HS-5 (cell line): ENCODE data around the gene CARD14.
"Not testable (repeated sequence)": the region's sequence is repeated elsewhere in the genome, so short reads cannot be mapped to it uniquely, and the experiment has no call there.

Source experiments
- DNase-seq: peaks from one replicate; pipeline ENCODE4 v3.0.0-alpha.2; 2012; ENCODE audit warnings: low read depth

Gene CARD14

DNA sequence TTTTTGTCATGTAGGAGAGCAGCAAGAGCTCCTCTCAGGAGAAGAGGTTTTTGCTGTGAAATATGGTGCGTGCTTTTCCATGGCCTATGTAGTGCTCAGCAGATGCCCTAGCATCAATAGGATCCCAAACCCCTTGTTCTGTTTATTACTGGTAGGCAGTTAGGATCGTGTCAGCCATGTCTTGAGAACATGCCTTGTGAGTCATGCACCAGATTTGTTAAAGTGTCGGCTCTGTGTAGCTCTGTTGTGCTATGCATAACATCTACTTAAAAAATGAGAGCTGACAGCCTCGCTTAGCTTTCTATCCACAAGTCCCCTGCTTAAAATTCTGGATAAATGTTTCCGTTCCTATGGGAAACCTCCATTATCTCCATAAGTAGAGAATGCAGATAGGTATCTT is 18.5 kb upstream of the CARD14 start:
- DNase-seq: no peak

DNA sequence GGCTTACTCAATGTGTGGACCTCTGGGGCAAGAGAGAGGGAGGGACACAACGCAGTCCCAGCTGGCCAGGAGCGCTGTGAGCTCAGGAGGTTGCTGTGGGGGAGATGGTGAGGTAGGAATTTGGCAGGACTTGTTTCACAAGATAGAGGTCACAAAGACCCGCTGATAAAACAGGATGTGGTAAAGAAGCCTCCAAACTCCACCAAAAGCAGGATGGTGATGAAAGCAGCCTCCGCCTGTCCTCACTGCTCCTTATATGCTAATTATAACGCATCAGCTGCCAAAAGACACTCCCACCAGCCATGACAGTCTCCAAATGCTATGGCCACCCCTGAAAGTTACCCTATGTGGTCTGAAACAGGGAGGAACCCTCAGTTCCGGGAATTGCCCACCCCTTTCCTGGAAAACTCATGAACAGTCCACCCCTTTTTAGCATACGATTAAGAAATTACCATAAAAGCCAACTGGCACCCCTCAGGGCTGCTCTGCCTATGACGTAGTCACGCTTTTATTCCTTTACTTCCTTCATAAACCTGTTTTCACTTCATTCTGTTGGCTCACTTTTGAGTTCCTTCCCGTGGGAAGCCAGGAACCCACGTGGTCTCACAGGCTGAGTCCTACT is 17.6 kb upstream of the CARD14 start:
- DNase-seq: peak; percentile 68

DNA sequence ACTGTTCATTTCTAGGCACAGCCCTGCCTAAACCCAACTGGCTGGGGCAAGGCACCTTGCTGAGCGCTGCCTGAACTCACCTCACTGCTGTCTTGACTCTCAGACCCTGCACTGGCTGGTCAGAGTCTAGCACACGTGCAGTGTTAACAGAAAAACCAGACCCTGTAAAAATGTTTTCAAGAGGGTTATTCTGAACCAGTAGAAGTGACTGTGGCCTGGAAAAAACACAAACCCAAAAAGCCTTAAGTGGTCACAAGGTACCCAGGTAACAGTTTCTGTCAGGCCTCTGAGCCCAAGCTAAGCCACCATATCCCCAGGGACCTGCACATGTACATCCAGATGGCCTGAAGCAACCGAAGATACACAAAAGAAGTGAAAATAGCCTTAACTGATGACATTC is 16.8 kb upstream of the CARD14 start:
- no peak for DNase-seq

DNA sequence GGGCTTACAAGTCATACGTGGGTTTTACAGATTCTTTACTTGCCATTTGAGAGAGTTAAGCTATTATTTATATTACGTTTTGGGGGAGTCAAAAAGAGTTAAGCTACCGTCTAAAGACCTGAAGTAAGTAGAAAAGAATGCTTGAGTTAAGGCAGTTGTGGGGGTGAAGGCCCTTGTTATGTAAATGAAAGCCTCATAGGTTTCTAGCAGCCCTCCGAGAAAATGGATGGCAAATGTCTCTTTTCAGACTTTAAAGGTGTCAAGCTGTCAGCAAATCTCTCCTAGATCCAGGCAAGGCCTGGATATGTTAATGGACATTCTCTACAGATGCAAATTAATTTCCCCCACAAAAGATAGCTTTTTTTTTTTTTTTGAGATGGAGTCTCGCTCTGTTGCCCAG is 15.7 kb upstream of the CARD14 start:
- DNase-seq: no peak

- DNase-seq: not testable (repeated sequence)
These were observed 14.2 kb upstream of the CARD14 start for GRCh38 chr17:80155600-80155999.

GRCh38 chr17:80158846-80159245 is 11.0 kb upstream of the CARD14 start:
- no peak for DNase-seq

- DNase-seq: no peak
These were observed 9.3 kb upstream of the CARD14 start for GRCh38 chr17:80160536-80160935.

- no peak for DNase-seq
These were observed 6.5 kb upstream of the CARD14 start for GRCh38 chr17:80163336-80163735.

- DNase-seq: no peak
These were observed 5.6 kb upstream of the CARD14 start for GRCh38 chr17:80164185-80164584.

DNA sequence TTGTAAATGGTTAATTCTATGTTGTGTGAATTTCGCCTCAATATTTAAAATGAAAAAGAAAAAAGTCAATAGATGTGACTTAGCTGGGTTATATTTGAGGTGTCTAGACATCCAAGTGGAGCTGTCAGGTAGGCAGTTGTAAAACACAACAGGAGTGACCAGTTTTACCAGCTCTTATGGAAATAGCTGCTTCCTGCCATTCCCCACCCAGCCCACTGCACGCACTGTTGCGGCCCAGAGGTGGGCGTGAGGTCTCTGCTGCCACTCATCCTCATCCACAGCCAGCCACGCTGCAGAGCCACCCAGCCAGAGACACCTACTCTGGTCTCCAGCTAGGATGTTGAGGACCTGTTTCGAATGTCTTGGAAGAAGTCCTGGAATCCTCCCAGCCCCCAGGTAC is 3.4 kb upstream of the CARD14 start:
- no peak for DNase-seq

- DNase-seq: no peak
These were observed 1.5 kb upstream of the CARD14 start for GRCh38 chr17:80168371-80168770.

- DNase-seq: no peak
These were observed 723 bp upstream of the CARD14 start for GRCh38 chr17:80169107-80169506.

- DNase-seq: no peak
These were observed 1.9 kb downstream of the CARD14 start for GRCh38 chr17:80171681-80172080.

GRCh38 chr17:80173126-80173525 is 3.3 kb downstream of the CARD14 start:
- DNase-seq: no peak

GRCh38 chr17:80173916-80174315 is 4.1 kb downstream of the CARD14 start:
- no peak for DNase-seq

DNA sequence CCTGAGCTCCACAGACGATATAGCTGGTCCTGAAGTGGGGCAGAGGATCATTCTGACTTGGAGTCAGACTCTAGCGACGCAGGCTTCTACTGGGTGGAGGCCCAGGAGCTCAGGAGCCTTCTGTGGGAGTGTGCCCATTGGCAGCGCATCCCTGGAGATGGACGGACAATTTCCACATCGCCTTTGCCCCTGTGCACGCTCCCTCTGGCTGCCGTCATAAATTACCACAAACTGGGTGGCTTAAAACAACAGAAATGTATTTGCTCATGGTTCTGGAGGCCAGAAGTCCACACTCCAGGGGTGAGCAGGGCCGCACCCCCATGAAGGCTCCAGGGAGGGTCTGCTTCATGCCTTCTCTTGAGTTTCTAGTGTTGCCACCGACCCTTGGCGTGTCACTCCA is 6.9 kb downstream of the CARD14 start:
- DNase-seq: no peak

DNA sequence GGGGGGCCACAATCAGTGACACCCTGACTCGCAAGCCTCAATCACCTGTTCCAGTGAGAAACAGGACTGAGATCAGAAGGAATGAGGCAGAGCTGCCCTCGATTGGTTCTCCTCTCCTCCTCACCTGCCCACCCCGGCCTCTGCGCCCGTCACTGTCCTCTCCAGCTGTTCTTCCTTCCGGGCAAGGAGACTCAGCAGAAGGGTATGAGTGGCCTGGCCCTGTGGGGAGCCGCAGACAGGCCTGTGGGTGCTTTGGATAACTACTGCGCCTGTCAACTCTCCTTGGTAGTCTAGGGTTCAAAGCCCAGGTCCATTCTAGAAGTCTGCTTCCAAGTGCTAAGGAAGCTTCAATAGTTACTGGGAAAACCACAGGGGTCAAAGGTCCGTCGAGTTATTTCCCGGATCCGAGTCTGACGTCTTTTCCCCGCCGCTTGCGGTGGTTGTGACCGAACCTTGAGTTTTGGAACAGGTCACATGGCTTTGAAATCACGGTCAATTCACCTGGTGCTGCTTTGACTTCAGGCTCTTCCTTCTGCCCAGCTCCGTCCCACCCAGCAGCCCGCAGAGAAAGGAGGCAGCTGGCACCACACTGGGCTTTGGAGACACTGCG is 8.3 kb downstream of the CARD14 start:
- DNase-seq: no peak

GRCh38 chr17:80180192-80180591 is 10.4 kb downstream of the CARD14 start:
- no peak for DNase-seq

- no peak for DNase-seq
These were observed 11.6 kb downstream of the CARD14 start for GRCh38 chr17:80181431-80181830.

DNA sequence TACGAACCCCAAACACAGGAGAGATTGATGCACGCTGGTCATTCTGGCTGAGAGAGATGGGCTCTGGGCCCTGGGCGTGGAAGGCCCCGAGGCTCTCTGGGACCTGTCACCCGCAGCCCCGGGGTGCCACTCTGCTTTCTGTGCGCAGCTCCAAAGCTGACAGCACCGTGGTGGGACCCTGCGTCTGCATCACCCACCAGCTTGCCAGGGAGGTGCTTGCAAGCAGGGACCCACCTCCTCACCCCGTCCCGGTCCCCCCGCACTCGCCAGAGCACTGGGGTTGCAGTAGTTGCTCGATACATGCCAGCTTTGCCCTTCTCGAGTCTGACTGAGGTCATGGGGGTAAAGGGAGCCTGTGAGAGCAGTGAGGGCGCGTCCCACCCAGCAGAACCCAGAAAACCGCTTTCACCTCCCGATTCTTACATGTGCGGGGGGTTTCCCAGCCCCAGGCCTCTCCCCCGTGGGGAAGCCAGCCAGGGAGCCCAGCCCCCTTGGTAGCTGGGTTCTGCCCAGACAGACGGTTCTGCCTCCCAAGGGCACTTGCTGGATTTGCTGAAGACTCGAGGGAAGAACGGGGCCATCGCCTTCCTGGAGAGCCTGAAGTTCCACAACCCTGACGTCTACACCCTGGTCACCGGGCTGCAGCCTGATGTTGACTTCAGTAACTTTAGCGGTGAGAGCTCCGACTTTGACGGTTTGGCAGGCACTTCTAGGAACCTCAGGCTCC is 12.5 kb downstream of the CARD14 start:
- DNase-seq: no peak

DNA sequence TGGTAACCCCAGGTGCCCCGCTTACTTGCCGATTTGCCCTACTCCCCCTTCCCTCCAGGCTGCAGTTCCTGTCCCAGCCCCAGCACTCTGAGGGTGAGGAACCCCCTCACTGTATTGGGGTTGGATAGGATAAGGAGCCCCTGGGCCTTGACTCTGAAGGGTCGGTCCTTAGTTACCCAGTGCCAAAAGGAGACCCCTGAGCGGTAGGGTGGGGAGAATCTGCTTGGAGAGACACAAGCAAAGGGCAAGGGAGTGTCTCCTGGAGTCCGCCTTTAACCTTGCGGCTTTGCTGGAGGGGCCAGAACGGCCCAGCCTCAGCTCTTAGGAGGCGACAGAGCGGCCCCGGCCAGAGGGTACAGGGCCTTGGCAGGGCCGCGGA is 13.0 kb downstream of the CARD14 start:
- DNase-seq: no peak

DNA sequence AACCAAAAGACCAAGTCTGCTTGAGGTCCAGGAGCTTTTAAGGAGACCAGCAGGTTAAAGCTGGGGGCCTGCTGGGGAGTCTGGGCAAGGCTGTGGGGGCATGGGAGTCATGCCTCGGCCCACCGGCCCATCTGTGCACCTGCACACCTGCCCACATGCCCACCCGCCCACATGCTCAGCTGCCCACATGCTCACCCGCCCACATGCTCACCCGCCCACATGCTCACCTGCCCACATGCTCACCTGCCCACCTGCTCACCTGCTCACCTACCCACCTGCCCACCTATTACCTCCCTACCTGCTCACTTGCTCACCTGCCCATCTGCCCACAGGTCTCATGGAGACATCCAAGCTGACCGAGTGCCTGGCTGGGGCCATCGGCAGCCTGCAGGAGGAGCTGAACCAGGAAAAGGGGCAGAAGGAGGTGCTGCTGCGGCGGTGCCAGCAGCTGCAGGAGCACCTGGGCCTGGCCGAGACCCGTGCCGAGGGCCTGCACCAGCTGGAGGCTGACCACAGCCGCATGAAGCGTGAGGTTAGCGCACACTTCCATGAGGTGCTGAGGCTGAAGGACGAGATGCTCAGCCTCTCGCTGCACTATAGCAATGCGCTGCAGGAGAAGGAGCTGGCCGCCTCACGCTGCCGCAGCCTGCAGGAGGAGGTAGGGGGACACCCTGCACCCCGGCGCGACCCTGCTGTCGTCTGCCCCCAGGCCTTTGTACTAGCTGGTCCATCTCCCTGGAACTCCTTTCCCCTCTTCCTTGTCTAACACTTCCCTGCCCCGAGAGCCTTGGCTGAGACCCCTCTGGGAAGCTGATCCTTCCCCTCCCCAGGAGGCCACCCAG is 14.0 kb downstream of the CARD14 start:
- no peak for DNase-seq

GRCh38 chr17:80184423-80184714 is 14.5 kb downstream of the CARD14 start:
- DNase-seq: no peak
